Peyer's patch (tissue), 4 donors: ENCODE measurements around the gene SLC1A1. TPM values are rescaled to one million over a fixed set of nuclear protein-coding genes. Genes with fewer than 3 reads are reported as not detected.

Source experiments
- DNase-seq, 3 donors: peaks; one replicate each; pipeline ENCODE4 v3.0.0-alpha.2; 2017 to 2019
- H3K27ac ChIP-seq, 4 donors: fragments of 200-600 bp; sonication (generic); one replicate each; pipeline ENCODE4 v1.5.1; 2016 to 2019
- H3K27me3 ChIP-seq, 2 donors: fragments of 200-600 bp; sonication (generic); one replicate each; pipeline ENCODE4 v1.5.1; 2019
- H3K36me3 ChIP-seq, 3 donors: fragments of 200-600 bp; sonication (generic); one replicate each; pipeline ENCODE4 v1.5.1; 2016 to 2019
- H3K4me1 ChIP-seq, 4 donors: fragments of 200-600 bp; sonication (generic); one replicate each; pipeline ENCODE4 v1.5.1; 2016 to 2019
- H3K4me3 ChIP-seq, 4 donors: fragments of 200-600 bp; sonication (generic); 1 replicate in 3 of 4; 2 replicates in 1 of 4; pipeline ENCODE4 v1.5.1; 2016 to 2019; ENCODE audit warnings: mild to moderate bottlenecking in 1 of 4
- H3K9me3 ChIP-seq, 4 donors: fragments of 200-600 bp; sonication (generic); one replicate each; pipeline ENCODE4 v1.5.1; 2016 to 2019; ENCODE audit warnings: mild to moderate bottlenecking in 1 of 4
- POLR2A ChIP-seq, 2 donors: fragments of 450-650 bp; IDR thresholded peaks; one replicate each; pipeline ENCODE4 v1.5.1; 2017; ENCODE audit warnings: antibody characterized with exemption in 2 of 2, mild to moderate bottlenecking in 2 of 2, moderate library complexity in 2 of 2
- total RNA-seq, 4 donors: library from RNA; depleted of rRNA; stranded (reverse); fragments of >200 nt; gene quantifications; one replicate each; pipeline ENCODE4 v1.1.0, GENCODE V29; 2016
- TF ChIP-seq, protein P1 (sequence below), 6 experiments: fragments of 450-650 bp in 4 of 6; fragments of 200-600 bp in 2 of 6; sonication (generic) in 1 of 6; IDR thresholded peaks; one replicate each; pipeline ENCODE4 v1.5.1; 2017 to 2019; ENCODE audit warnings: antibody characterized with exemption in 6 of 6, mild to moderate bottlenecking in 3 of 6, moderate library complexity in 1 of 6

SLC1A1 gene
- total RNA-seq, 4 donors from 2014 or later, result 5.0 to 357 (median 145) TPM

GRCh38 chr9:4490705-4491625 is 697 bp downstream of the SLC1A1 start:
- no peaks in the 10 kb centered on the region for H3K9me3 ChIP-seq
- H3K36me3 ChIP-seq, result no peaks in the 10 kb centered on the region
- DNase-seq, result peak in 1 of 3 donors; percentile 60
- no peak for TF ChIP-seq POLR2A (IDR thresholded peaks at IDR 0.05)
- TF ChIP-seq, protein P1, sequence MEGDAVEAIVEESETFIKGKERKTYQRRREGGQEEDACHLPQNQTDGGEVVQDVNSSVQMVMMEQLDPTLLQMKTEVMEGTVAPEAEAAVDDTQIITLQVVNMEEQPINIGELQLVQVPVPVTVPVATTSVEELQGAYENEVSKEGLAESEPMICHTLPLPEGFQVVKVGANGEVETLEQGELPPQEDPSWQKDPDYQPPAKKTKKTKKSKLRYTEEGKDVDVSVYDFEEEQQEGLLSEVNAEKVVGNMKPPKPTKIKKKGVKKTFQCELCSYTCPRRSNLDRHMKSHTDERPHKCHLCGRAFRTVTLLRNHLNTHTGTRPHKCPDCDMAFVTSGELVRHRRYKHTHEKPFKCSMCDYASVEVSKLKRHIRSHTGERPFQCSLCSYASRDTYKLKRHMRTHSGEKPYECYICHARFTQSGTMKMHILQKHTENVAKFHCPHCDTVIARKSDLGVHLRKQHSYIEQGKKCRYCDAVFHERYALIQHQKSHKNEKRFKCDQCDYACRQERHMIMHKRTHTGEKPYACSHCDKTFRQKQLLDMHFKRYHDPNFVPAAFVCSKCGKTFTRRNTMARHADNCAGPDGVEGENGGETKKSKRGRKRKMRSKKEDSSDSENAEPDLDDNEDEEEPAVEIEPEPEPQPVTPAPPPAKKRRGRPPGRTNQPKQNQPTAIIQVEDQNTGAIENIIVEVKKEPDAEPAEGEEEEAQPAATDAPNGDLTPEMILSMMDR (IDR thresholded peaks at IDR 0.05), result no peak
- H3K27me3 ChIP-seq, result no peaks in the 10 kb centered on the region
- H3K4me3 ChIP-seq, result peak overlapping the region; percentile 46 to 88 (median 70)
- peak overlapping the region; percentile 38 to 90 (median 81) for H3K27ac ChIP-seq
- peaks cover 0 to 18% (median 0%) of the 10 kb centered on the region in 4 donors for H3K4me1 ChIP-seq

DNA sequence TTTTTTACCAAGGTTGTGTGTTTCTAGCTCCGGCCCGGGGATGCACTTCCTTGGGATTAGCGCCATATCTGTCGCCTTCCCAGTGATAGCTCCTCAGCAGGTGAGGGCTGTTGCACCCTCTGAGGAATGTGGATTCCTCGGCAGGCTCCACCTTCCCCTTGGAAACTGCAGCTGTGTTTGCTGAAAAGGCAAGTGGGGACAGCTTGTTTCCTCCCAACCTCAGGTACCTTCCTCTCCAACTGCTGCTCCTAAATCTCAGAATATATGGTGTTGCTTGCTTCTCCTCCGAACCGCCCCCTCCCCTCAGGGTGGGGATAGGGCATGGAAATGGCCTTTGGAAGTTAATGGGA is 1.3 kb downstream of the SLC1A1 start:
- H3K4me3 ChIP-seq, result peak overlapping the region in 3 of 4 donors; percentile 64 to 88 (median 77)
- DNase-seq, result peak in 2 of 3 donors; percentile 56 to 62
- no peaks in the 10 kb centered on the region for H3K36me3 ChIP-seq
- H3K4me1 ChIP-seq, result peaks cover 0 to 19% (median 0%) of the 10 kb centered on the region in 4 donors
- H3K27ac ChIP-seq, result peak overlapping the region in 3 of 4 donors; percentile 72 to 90 (median 90)
- TF ChIP-seq, protein P1 (IDR thresholded peaks at IDR 0.05), result no peak
- peak; percentile 10 to 37 for TF ChIP-seq POLR2A (IDR thresholded peaks at IDR 0.05)
- no peaks in the 10 kb centered on the region for H3K27me3 ChIP-seq
- H3K9me3 ChIP-seq, result no peaks in the 10 kb centered on the region

- no peaks in the 10 kb centered on the region for H3K9me3 ChIP-seq
- H3K4me3 ChIP-seq, result no peak overlapping the region
- TF ChIP-seq POLR2A (IDR thresholded peaks at IDR 0.05), result no peak
- TF ChIP-seq, protein P1 (IDR thresholded peaks at IDR 0.05), result no peak
- H3K4me1 ChIP-seq, result peaks cover 0 to 22% (median 0%) of the 10 kb centered on the region in 4 donors
- no peak for DNase-seq
- no peak overlapping the region for H3K27ac ChIP-seq
- no peaks in the 10 kb centered on the region for H3K36me3 ChIP-seq
- H3K27me3 ChIP-seq, result no peaks in the 10 kb centered on the region
These were observed 4.1 kb downstream of the SLC1A1 start for GRCh38 chr9:4494332-4494731.

DNA sequence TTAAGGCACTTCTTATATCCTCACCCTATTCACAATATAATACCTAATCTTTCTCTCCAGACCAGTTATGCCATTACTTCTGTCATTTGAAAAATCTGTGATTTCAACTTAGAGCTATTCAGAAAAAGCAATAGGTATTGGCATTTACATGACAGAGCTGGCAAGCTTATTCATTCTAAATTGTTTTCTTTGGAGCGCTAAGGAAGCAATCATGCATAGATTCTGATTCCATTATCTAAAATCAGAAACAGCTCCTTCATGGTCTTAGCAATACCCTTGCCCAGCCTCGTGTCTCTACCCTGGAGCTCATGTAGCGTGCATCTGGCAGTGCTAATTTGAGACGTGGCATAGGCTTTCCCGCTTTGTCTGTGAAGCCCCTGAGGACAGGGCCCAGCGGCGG is 4.5 kb downstream of the SLC1A1 start:
- Histone ChIP-seq H3K27me3 (no peaks in the 10 kb centered on the region), H3K36me3 (no peaks in the 10 kb centered on the region), H3K27ac (peak overlapping the region in 1 of 4 donors; percentile 55), H3K9me3 (no peaks in the 10 kb centered on the region), H3K4me3 (peak overlapping the region in 1 of 4 donors; percentile 7), H3K4me1 (peaks cover 0 to 22% (median 0%) of the 10 kb centered on the region in 4 donors)
- TF ChIP-seq, protein P1 (IDR thresholded peaks at IDR 0.05), result no peak
- no peak for DNase-seq

DNA sequence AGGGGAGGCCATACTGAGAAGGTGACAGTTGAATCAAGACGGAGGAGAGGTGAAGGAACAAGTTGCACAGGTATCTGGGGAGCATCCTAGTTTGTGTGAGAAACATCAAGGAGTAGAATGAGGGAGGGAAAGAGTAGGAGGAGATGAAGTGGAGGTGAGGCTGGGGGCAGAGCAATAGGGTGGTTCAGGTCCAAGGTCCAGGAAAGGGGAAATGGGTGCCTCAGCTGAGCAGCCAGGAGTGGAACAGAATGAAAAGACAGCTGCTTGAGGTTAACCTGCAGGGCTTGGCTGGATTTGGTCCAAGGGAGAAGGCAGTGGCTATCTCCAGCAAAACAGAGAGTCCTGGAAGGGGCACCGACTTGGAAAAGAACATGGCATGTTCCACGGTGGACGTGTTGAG is 5.3 kb downstream of the SLC1A1 start:
- peaks cover 0 to 22% (median 0%) of the 10 kb centered on the region in 4 donors for H3K4me1 ChIP-seq
- no peak overlapping the region for H3K4me3 ChIP-seq
- peak in 1 of 3 donors; percentile 64 for DNase-seq
- no peaks in the 10 kb centered on the region for H3K36me3 ChIP-seq
- peak overlapping the region in 1 of 4 donors; percentile 55 for H3K27ac ChIP-seq
- H3K9me3 ChIP-seq, result no peaks in the 10 kb centered on the region
- no peaks in the 10 kb centered on the region for H3K27me3 ChIP-seq
- TF ChIP-seq POLR2A (IDR thresholded peaks at IDR 0.05), result peak in 1 of 2 donors; percentile 22
- TF ChIP-seq, protein P1 (IDR thresholded peaks at IDR 0.05), result no peak
